ENCODE measurements around the gene BATF. TPM values are rescaled to one million over a fixed set of nuclear protein-coding genes. Genes with fewer than 3 reads are reported as not detected.

The BATF gene
- total and polyA plus RNA-seq, 4 donors, result 2.1 to 8.0 (median 2.9) TPM

Other genes starting within 250 kb of the BATF start
- 1,000 to 10,000 TPM in 1 of 2 donors, 100 to 1,000 TPM in 1; 129 to 2,160 TPM for gene FOS, start 243.6 kb upstream of the BATF start, total RNA-seq
- gene FOS, start 243.6 kb upstream of the BATF start, polyA plus RNA-seq, result 100 to 1,000 TPM; 154 to 504 TPM
- 10 to 100 TPM; 48.3 to 50.2 TPM for gene JDP2, start 94.4 kb upstream of the BATF start, total RNA-seq
- 10 to 100 TPM; 20.9 to 39.7 TPM for gene JDP2, start 94.4 kb upstream of the BATF start, polyA plus RNA-seq
- gene FLVCR2, start 56.2 kb downstream of the BATF start, total RNA-seq, result 10 to 100 TPM; 14.6 to 15.4 TPM
- gene FLVCR2, start 56.2 kb downstream of the BATF start, polyA plus RNA-seq, result 1 to 10 TPM in 1 of 2 donors, under 1 TPM in 1; 0.38 to 7.6 TPM
- gene ERG28, start 138.4 kb downstream of the BATF start, total RNA-seq, result 10 to 100 TPM; 10.4 to 11.5 TPM
- gene ERG28, start 138.4 kb downstream of the BATF start, polyA plus RNA-seq, result 10 to 100 TPM; 10.9 to 11.9 TPM
- gene TTLL5, start 138.8 kb downstream of the BATF start, total RNA-seq, result 10 to 100 TPM; 27.5 to 40.8 TPM
- 10 to 100 TPM in 1 of 2 donors, 1 to 10 TPM in 1; 7.7 to 18.2 TPM for gene TTLL5, start 138.8 kb downstream of the BATF start, polyA plus RNA-seq